Lower leg skin (tissue), 4 donors: ENCODE measurements around the gene ZNF280A. TPM values are rescaled to one million over a fixed set of nuclear protein-coding genes. Genes with fewer than 3 reads are reported as not detected.
"Not testable (repeated sequence)": the region's sequence is repeated elsewhere in the genome, so short reads cannot be mapped to it uniquely, and the experiment has no call there.

Source experiments
- DNase-seq, 2 donors: peaks; one replicate each; pipeline ENCODE4 v3.0.0-alpha.2; 2019; ENCODE audit warnings: low spot score in 2 of 2
- H3K4me3 ChIP-seq: fragments of 200-600 bp; sonication (generic); 2 replicates; pipeline ENCODE4 v1.5.1; 2017; ENCODE audit warnings: mild to moderate bottlenecking, low read depth; ENCODE audit not compliant: poor library complexity, severe bottlenecking
- CTCF ChIP-seq, 3 donors: fragments of 450-650 bp; IDR thresholded peaks; one replicate each; pipeline ENCODE4 v1.5.1; 2016; ENCODE audit warnings: antibody characterized with exemption in 3 of 3, mild to moderate bottlenecking in 3 of 3, moderate library complexity in 2 of 3
- POLR2A ChIP-seq, 2 donors: fragments of 450-650 bp; IDR thresholded peaks; one replicate each; pipeline ENCODE4 v1.6.1; 2016 to 2017; ENCODE audit warnings: antibody characterized with exemption in 2 of 2, mild to moderate bottlenecking in 1 of 2, moderate library complexity in 1 of 2
- WGBS, 2 donors: methylation state at CpG; one replicate each; pipeline ENCODE4 v1.1.5; 2018; 5-methylcytosine and 5-hydroxymethylcytosine counted together
- intact Hi-C: fragments of 100-400 bp; cut with DNase I; formaldehyde crosslinking; loops from one replicate; pipeline ENCODE4 v1.15.0; 2023; ENCODE audit warnings: low total_unique reads
- total RNA-seq, 4 donors: library from RNA; depleted of rRNA; stranded (reverse); fragments of >200 nt; gene quantifications; one replicate each; pipeline ENCODE4 v1.1.0, GENCODE V29; 2016

ZNF280A gene
- total RNA-seq, 4 donors from 2014 or later = 0.32 TPM; not detected in 3

DNA sequence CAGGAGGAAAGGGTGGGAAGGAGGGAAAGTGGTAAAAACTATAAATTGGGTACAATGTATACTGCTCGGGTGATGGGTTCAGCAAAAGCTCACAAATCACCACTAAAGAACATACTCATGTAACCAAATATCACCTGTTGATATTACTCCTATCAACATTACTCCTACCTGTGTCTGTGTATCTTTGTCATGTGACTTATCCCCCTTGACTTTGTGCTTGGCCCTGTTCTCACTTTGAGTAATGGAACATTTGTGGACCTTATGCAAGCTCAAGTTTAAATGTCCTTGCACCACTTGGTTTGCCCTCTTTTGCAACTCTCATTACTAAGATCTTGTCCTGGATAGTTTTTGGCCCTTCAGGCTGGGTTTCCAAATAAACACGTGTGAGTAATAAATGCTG lies 50.5 kb downstream of the ZNF280A start:
- 67 to 70% methylated on average over 2 of the region's 2 CpGs for WGBS, 2 donors

GRCh38 chr22:22468794-22469469 lies 51.1 kb downstream of the ZNF280A start:
- WGBS, 2 donors = 89 to 90% methylated on average over 11 of the region's 11 CpGs
- intact Hi-C loops = not testable (repeated sequence)

More for the DNA sequence above, 50.5 kb downstream of the ZNF280A start:
- no peak for DNase-seq
- TF ChIP-seq CTCF (IDR thresholded peaks at IDR 0.05) = no peak
- no peak for TF ChIP-seq POLR2A (IDR thresholded peaks at IDR 0.05)
- H3K4me3 ChIP-seq = no peak overlapping the region
- intact Hi-C loops = no loop called here

GRCh38 chr22:22467112-22467511 lies 53.0 kb downstream of the ZNF280A start:
- no peak for TF ChIP-seq CTCF (IDR thresholded peaks at IDR 0.05)
- TF ChIP-seq POLR2A (IDR thresholded peaks at IDR 0.05) = no peak
- H3K4me3 ChIP-seq = no peak overlapping the region
- intact Hi-C loops = no loop called here
- DNase-seq = no peak
- 82 to 94% methylated on average over 1 of the region's 1 CpG for WGBS, 2 donors

More at GRCh38 chr22:22468794-22469469, 51.1 kb downstream of the ZNF280A start:
- not testable (repeated sequence) for H3K4me3 ChIP-seq, DNase-seq

GRCh38 chr22:22465782-22466181 lies 54.3 kb downstream of the ZNF280A start:
- no peak for DNase-seq
- TF ChIP-seq POLR2A (IDR thresholded peaks at IDR 0.05) = no peak
- no peak for TF ChIP-seq CTCF (IDR thresholded peaks at IDR 0.05)
- no peak overlapping the region for H3K4me3 ChIP-seq
- 51 to 62% methylated on average over 1 of the region's 1 CpG for WGBS, 2 donors
- intact Hi-C loops = no loop called here

DNA sequence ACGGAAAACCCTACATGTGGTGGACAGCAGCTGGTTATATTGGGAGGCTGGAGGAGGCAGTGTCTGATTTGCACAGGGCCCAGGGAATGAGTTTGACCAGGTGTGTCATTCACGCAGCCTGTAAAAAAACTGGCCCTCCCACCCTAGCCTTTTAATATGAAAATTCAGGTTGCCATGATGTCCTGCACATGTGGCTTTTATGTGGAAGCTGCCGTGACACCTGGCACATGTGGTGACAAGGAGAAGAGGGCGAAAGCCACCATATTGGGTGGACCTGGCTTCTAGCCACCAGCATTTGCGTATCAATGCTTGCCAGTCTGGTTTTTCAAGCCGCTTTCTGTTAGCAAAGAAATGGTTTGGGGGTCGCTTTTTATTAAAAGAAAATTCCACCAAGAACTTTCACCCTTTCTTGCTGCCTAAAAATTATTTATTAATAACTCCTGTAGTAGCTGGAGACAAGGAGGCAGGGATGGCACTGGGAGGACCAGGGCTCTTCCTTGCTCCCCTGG lies 54.9 kb downstream of the ZNF280A start:
- H3K4me3 ChIP-seq = no peak overlapping the region
- intact Hi-C loops = no loop called here
- no peak for DNase-seq
- 60 to 61% methylated on average over 7 of the region's 7 CpGs for WGBS, 2 donors
- TF ChIP-seq POLR2A (IDR thresholded peaks at IDR 0.05) = no peak
- TF ChIP-seq CTCF (IDR thresholded peaks at IDR 0.05) = no peak

DNA sequence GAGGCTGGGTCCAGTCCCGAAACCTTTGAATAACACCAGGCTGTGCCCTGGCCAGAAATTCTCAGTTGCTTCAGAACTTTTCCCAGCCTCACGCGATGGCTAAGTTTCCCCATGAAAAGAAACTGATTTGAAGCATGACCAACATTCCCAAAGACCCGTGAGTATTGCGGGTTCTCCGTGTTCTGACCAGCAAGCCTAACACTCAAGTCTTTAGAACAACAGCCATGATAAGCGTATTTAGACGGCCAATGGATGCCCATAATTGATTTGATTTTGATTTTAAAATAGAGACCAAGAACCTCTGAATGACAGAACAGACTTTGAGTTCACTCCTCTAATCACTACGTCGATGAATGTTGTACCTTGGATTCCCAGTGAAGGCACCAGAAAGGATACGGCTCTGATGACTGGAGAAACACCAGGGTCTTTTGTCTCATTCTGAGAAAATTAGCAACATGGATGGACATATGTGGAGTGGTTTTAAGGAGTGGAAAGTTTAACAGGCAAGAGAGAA lies 55.5 kb downstream of the ZNF280A start:
- WGBS, 2 donors = 83 to 86% methylated on average over 11 of the region's 11 CpGs
- intact Hi-C loops = no loop called here
- H3K4me3 ChIP-seq = no peak overlapping the region

More for the DNA sequence above, 55.5 kb downstream of the ZNF280A start:
- TF ChIP-seq POLR2A (IDR thresholded peaks at IDR 0.05) = no peak
- TF ChIP-seq CTCF (IDR thresholded peaks at IDR 0.05) = no peak
- no peak for DNase-seq
